GM13976 (cell line): ENCODE data around the gene EEF2K.
A peak's percentile ranks its signal among the peaks of the same experiment; 100 is the strongest.

ENCODE experiments used
- DNase-seq: peaks from one replicate; pipeline ENCODE4 v3.0.0; 2012; ENCODE audit warnings: low spot score
- CTCF ChIP-seq: IDR thresholded peaks from 2 replicates; pipeline ENCODE4 v1.5.1; 2012; ENCODE audit warnings: borderline replicate concordance, mild to moderate bottlenecking; ENCODE audit not compliant: insufficient read depth; ENCODE audit errors: extremely low read depth, missing control alignments, control extremely low read depth
- in situ Hi-C: fragments of 300-500 bp; cut with MboI; formaldehyde crosslinking; loops from one replicate; pipeline ENCODE4 v1.12.0; 2022; ENCODE audit warnings: low sequenced_read_pairs, mixed read lengths, inconsistent platforms; ENCODE audit not compliant: unreplicated experiment

The EEF2K gene

GRCh38 chr16:22198547-22199293 is 7.4 kb upstream of the EEF2K start:
- in situ Hi-C loops = loop anchor here (5.0 to 25.0 kb wide), 2 partner anchors 94 to 386 kb away; no protein-coding TSS in a partner anchor
- peak; percentile 51 for DNase-seq
- TF ChIP-seq CTCF = peak; percentile 23

GRCh38 chr16:22202261-22202637 is 3.8 kb upstream of the EEF2K start:
- no peak for TF ChIP-seq CTCF
- DNase-seq = no peak
- in situ Hi-C loops = no loop called here

GRCh38 chr16:22203091-22203490 is 3.0 kb upstream of the EEF2K start:
- in situ Hi-C loops = no loop called here
- no peak for DNase-seq
- TF ChIP-seq CTCF = no peak

GRCh38 chr16:22204091-22204655 is 1.9 kb upstream of the EEF2K start:
- no peak for DNase-seq
- in situ Hi-C loops = no loop called here
- no peak for TF ChIP-seq CTCF

GRCh38 chr16:22205577-22206012 is 483 bp upstream of the EEF2K start:
- in situ Hi-C loops = no loop called here
- no peak for TF ChIP-seq CTCF
- DNase-seq = no peak

GRCh38 chr16:22206842-22207714 is 1.0 kb downstream of the EEF2K start:
- in situ Hi-C loops = no loop called here
- peak; percentile 81 for DNase-seq
- TF ChIP-seq CTCF = no peak
